Dendritic cell treated with granulocyte-macrophage colony-stimulating factor and Interleukin-4, amounts not matched to agents 40 ng/mL and 50 ng/mL, for 4 days (primary cell): ENCODE results near the gene ZBP1.

Source experiments
- H3K27ac Mint-ChIP-seq: one replicate; pipeline ENCODE4 v1.8.0; 2022; ENCODE audit warnings: mild to moderate bottlenecking, mixed read lengths
- H3K27me3 Mint-ChIP-seq: one replicate; pipeline ENCODE4 v1.8.0; 2022; ENCODE audit warnings: mild to moderate bottlenecking, mixed read lengths
- H3K36me3 Mint-ChIP-seq: one replicate; pipeline ENCODE4 v1.8.0; 2022; ENCODE audit warnings: low read depth, mixed read lengths
- H3K4me1 Mint-ChIP-seq: one replicate; pipeline ENCODE4 v1.8.0; 2022; ENCODE audit warnings: low read depth, mixed read lengths
- H3K4me3 Mint-ChIP-seq: one replicate; pipeline ENCODE4 v1.8.0; 2022; ENCODE audit warnings: mild to moderate bottlenecking, moderate library complexity, mixed read lengths
- H3K9me3 Mint-ChIP-seq: one replicate; pipeline ENCODE4 v1.8.0; 2022; ENCODE audit warnings: mixed read lengths
- intact Hi-C: fragments of 100-400 bp; cut with micrococcal nuclease; formaldehyde crosslinking; loops from one replicate; pipeline ENCODE4 v1.15.0; 2022

Gene ZBP1

DNA sequence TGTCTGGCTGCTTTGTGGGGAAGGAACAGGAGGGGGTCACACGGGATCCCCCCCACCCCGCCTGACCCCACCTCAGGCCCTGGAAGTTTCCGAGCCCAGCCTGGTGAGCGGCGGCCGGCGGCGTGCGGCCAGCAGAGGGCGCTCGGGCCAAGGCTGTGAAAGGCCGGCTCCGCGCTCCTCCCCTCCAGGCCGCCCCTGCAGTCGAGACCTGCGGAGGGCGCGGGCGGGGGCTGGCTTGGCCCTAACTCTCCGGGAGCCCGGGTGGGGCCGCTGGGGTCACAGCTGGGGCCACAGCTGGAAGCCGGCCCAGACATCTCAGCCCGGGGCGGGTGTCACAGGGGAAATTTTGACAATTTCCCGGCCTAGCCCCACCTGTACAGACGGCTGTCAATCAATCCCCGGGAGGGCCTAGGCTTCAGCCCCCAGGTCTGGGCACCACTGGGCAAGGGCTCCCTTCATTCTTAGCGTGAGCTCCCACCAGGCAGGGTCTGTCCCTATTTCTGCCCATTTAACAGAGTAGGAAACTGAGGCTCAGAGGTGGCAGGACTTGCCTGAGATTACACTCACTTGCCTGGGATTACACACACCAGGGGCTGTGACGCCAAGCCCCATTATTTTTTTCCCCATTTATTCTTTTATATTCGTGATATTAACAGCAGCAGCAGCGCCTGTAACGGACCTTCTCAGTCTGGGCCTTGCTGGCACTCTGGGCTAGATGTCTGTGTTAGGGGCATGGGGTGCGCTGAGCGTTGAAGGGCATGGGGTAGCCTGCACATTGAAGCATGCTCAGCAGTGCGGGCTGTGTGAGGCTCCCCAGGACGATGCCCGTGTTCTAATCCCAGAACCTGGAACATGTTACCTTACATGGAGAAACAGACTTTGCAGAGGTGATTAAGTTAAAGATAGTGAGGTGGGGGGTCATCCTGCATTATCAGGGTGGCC lies 23.0 kb downstream of the ZBP1 start:
- intact Hi-C loops = loop anchor here (2.0 to 5.0 kb wide), 2 partner anchors 430 to 582 kb away; no protein-coding TSS in a partner anchor
- H3K27me3 Mint-ChIP-seq = peaks cover 44% of the 10 kb centered on the region
- no peaks in the 10 kb centered on the region for H3K4me1 Mint-ChIP-seq
- no peaks in the 10 kb centered on the region for H3K9me3 Mint-ChIP-seq
- H3K4me3 Mint-ChIP-seq = no peak overlapping the region
- H3K27ac Mint-ChIP-seq = no peak overlapping the region
- no peaks in the 10 kb centered on the region for H3K36me3 Mint-ChIP-seq

DNA sequence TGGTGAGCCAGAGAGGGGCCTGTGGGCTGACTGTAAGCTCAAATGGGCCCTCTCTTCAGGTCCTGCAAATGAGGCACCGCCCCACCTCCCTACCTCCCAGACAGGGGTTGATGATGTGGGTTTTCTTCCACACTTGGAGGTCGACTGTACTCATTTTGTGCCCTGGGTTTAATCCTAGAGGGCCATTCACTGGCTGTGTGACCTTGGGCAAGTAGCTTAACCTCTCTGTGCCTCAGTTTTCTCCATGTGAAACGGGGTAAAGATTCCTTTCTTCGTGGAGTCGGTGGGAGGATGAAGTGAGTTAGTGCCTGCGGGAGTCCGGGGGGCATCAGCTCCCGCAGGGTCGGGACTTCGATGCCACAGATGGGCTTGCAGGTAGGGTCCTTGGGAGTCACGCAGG lies 23.9 kb downstream of the ZBP1 start:
- no peaks in the 10 kb centered on the region for H3K4me1 Mint-ChIP-seq
- intact Hi-C loops = loop anchor here (2.0 to 5.0 kb wide), 2 partner anchors 431 to 582 kb away; no protein-coding TSS in a partner anchor
- no peak overlapping the region for H3K4me3 Mint-ChIP-seq
- H3K36me3 Mint-ChIP-seq = no peaks in the 10 kb centered on the region
- H3K9me3 Mint-ChIP-seq = no peaks in the 10 kb centered on the region
- no peak overlapping the region for H3K27ac Mint-ChIP-seq
- peaks cover 47% of the 10 kb centered on the region for H3K27me3 Mint-ChIP-seq

DNA sequence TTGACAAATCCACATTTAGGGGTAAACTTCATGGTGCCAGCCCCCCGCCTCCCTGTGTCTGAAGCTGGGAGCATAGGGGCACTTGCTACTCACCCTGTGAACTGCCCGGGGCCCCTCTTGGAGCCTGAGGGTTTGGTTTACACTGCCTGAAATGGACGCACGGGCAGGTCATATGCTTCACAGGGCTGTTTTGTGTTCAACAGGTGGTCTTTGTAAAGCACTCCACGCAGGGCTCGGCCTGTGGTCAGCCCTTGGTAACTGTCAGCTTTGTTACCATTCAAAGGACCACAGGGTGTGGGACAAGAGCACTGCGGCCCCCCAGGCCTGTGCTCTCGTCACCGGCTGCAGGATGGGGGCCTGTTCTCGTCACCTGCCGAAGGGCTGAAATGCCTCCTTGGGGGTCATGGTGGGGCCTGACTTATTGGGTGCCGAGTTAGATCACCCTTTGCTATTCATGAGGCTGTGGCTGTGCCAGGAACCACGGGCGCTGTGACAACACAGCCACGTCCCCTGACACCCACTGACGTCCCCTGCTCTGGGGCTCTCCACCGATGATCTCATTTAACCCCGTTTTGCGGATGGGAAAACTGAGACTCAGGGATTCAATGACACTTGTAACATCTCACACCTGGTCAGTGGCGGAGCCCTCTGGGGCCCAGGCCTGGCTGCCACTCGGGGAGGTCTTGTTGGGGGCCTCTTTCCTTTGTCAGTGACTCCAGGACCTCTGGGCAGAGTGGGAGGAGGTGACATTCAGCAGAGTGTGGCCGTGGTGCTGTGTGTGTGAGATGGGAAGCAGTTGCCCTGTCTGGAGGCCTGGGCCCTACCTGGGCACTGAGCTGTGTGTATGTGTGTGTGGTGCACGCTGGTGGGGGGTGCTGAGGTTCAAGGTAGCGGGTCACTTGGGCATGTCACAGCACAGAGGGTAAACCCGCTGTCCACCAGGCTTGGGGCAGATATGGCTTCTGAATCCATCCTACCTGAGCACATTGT lies 24.9 kb downstream of the ZBP1 start:
- H3K36me3 Mint-ChIP-seq = no peaks in the 10 kb centered on the region
- peaks cover 44% of the 10 kb centered on the region for H3K27me3 Mint-ChIP-seq
- intact Hi-C loops = loop anchor here (2.0 to 5.0 kb wide), 3 partner anchors 432 to 613 kb away; no protein-coding TSS in a partner anchor
- H3K27ac Mint-ChIP-seq = no peak overlapping the region
- no peak overlapping the region for H3K4me3 Mint-ChIP-seq
- no peaks in the 10 kb centered on the region for H3K4me1 Mint-ChIP-seq
- no peaks in the 10 kb centered on the region for H3K9me3 Mint-ChIP-seq

DNA sequence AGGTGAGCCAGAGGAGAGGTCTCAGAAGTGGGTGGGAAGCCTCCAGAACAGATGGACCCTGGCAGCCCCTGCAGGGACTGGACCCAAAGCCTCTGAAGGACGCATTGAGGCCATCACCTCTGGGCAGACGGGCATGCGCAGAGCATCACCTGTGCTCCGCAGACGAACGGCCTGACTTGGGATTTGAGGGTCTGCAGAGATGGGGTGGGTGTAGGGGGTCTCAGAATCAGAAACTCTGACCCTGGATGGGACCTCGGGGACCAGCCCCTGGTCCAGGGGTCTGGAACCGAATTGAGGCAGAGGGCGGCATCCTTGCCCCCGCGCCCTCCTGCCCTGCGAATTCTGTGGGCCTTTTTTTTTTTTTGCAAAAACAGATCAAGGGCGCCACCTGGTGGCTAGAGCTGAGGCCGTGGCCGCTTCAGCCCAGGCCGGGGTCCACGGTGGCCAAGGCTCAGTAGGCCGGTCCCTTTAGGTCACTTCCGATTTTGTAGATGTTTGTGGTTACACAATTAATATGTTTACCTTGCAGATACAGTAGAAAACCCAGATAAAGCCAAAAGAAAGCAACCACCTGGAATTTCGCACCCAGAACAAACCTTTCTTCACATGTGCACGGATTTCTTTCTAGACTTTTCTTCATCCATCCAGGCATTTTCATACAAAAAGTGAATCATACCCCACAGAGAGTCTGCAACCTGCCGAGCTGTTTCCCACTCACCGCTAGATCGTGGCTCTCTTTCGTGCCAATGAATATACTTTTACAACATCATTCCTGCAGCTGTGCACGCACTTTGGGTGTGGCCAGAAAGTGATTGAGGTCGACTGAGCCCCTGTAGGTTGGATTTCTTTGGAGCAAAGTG lies 25.9 kb downstream of the ZBP1 start:
- Mint-ChIP-seq H3K4me1 (no peaks in the 10 kb centered on the region), H3K9me3 (no peaks in the 10 kb centered on the region), H3K4me3 (no peak overlapping the region), H3K36me3 (no peaks in the 10 kb centered on the region), H3K27me3 (peaks cover 43% of the 10 kb centered on the region), H3K27ac (no peak overlapping the region)
- intact Hi-C loops = loop anchor here (1.0 to 2.0 kb wide), 2 partner anchors 80 to 614 kb away; no protein-coding TSS in a partner anchor

DNA sequence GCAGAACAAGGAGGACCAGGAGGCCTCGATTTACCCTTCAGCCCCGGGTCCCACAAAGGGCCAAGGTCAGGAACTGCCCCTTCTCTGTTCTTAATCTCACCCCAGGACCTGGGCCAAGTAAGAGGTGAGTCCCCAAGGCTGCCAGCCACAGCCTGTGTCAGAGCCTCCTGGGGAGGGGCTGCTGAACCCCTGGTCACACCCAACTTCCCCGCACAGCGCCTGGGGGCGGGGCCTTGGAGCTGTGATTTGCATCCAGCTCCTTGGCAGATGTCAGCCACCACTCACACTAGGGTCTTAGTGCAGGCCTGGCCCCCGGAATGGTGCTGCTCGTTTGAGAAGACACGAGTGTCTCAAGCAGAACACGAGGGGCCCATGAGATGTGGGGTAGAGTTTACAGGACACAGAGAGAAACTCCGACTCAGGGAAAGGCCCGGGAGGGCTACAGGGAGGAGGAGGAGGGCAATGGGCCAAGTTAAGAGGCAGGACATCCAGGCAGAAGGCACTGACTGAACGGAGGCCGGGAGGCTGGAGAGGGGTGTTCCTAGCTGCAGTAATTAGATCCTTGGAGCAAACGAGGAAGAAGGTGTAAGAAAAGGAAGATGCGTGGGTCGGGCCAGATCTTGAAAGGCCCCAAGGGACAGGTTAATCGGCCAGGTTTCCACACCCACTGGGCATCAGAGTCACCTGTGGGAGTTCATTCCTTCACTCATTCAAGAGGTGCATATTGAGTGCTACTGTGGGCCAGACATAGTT lies 26.9 kb downstream of the ZBP1 start:
- intact Hi-C loops = no loop called here
- no peaks in the 10 kb centered on the region for H3K36me3 Mint-ChIP-seq
- H3K27me3 Mint-ChIP-seq = peaks cover 36% of the 10 kb centered on the region
- H3K4me3 Mint-ChIP-seq = no peak overlapping the region
- no peaks in the 10 kb centered on the region for H3K9me3 Mint-ChIP-seq
- no peaks in the 10 kb centered on the region for H3K4me1 Mint-ChIP-seq
- H3K27ac Mint-ChIP-seq = no peak overlapping the region

DNA sequence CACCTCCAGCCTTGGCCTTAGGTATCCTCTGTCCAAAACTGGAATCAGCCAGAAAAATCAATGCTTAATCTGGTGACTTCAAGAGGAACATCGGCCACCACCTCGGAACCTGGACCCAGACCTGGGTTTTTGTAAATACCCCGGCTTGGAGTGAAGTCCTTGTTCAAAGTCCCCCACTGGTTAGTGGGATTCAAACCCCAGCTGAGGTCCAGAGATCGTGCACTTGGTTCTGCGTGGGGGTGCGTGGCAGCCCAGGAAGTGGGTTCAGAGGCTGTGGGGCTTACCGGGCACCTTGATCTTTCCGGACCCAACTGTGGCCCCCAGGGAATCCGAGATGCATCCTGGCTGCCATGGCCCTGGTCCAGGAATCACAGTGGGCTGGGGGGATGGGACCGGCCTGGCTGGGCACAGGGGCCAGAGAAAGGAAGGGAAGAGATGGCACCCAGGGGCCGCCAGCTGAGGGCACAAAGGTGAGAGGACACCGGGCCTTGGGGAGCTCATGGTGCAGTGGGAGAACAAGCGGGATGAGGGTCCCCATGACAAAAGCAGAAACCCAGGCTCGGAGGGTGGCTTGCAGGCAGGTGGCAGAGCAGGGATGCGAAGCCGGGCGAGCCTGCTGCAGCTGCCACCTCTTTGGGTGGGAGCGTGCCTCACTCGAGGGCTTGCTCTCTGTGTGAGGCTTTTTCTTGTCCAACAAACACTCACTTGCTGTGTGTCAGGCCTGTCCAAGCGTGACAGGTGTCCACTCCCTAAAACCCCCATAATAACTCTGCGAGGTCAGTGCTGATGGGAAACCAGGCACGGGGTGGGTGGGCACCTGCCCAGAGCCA lies 27.7 kb downstream of the ZBP1 start:
- H3K4me3 Mint-ChIP-seq = no peak overlapping the region
- no peaks in the 10 kb centered on the region for H3K36me3 Mint-ChIP-seq
- H3K27me3 Mint-ChIP-seq = peaks cover 33% of the 10 kb centered on the region
- intact Hi-C loops = no loop called here
- no peak overlapping the region for H3K27ac Mint-ChIP-seq
- no peaks in the 10 kb centered on the region for H3K4me1 Mint-ChIP-seq
- H3K9me3 Mint-ChIP-seq = no peaks in the 10 kb centered on the region

DNA sequence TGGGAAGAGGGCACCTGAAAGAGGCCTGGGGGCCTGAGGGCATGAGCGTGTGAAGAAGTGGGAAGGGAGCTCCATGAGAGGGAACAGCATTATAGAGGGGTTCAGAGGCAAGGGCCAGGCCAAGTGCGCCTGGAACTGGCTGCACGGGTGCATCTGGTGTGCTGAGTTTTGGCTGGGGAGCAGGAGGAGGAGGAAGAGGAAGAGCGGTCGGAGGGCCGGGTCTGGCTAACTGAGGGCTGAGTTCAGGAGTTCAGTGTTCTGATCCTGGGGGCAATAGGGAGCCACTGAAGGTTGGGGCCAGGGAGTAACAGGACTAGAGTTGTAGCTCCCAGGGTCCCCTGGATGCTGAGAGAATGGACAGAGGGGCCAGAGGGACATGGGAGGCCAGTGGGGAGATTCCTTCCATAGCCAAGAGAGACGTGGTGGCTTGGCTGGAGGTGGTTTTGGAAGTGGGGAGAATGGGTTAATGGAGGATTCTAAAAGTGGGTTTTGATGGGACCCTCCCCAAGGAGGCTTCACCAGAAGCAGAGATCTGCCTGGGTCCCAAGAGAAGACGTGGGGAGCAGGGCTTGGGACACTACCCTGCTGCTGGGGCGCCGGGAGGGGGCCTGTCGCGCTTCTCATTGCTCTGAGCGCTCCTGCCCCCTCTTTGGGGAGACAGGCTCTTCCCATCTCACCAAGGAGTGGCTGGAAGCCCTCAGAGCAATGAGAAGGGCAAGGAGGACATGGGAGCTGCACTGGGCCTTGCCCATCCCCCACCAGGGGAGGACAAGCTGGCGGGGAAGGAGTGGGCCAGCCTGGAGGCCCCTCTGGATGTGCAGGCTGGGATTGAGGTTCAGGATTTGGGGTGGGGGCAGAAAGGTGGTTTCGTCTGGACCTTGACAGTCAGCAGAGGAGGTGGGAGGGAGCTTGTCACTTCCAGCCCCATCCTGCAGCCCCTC lies 28.7 kb downstream of the ZBP1 start:
- H3K27ac Mint-ChIP-seq = no peak overlapping the region

DNA sequence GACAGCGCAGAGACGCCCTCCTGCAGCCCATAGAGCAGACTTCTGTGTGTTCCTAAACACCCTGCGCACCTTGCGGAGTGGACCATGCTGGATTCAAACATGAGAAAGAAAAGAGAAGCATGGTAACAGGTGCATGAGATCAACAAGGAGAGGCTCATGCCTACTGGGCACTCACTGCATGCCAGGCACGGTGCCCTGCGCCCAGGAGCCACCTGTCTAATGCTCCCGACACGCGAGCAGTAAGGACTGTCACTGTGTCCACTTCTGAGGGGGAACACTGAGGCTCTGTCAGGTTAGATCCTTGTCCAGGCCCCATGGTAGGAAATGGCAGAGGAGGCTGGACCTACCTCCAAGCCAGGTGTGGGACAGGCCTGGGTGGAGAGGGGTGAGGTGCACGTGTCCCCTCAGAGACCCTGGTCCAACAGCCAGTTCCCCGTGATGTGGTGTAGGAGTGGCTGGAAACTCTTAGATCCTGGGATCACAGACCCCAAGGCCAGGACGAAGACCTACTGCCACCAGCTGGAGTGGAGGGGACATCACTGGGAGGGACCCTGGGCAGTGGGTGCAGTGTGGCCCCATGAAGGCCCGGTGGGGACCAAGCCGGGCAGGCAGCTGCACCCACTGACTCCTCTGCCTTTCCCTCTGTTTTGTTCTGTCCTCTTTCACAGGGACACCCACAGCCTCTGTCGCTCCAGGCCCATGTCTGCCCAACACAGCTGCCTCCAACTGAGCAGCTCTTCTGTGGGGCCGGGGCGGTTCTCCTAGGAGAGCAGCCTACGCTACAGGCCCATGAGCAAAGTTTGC lies 29.5 kb downstream of the ZBP1 start:
- H3K4me3 Mint-ChIP-seq = no peak overlapping the region
- intact Hi-C loops = no loop called here
- H3K36me3 Mint-ChIP-seq = no peaks in the 10 kb centered on the region
- H3K27ac Mint-ChIP-seq = no peak overlapping the region
- peaks cover 38% of the 10 kb centered on the region for H3K27me3 Mint-ChIP-seq
- H3K4me1 Mint-ChIP-seq = no peaks in the 10 kb centered on the region
- H3K9me3 Mint-ChIP-seq = no peaks in the 10 kb centered on the region

More for the DNA sequence above, 28.7 kb downstream of the ZBP1 start:
- no peaks in the 10 kb centered on the region for H3K9me3 Mint-ChIP-seq
- intact Hi-C loops = no loop called here
- H3K4me3 Mint-ChIP-seq = no peak overlapping the region
- no peaks in the 10 kb centered on the region for H3K4me1 Mint-ChIP-seq
- H3K27me3 Mint-ChIP-seq = peaks cover 36% of the 10 kb centered on the region
- H3K36me3 Mint-ChIP-seq = no peaks in the 10 kb centered on the region

DNA sequence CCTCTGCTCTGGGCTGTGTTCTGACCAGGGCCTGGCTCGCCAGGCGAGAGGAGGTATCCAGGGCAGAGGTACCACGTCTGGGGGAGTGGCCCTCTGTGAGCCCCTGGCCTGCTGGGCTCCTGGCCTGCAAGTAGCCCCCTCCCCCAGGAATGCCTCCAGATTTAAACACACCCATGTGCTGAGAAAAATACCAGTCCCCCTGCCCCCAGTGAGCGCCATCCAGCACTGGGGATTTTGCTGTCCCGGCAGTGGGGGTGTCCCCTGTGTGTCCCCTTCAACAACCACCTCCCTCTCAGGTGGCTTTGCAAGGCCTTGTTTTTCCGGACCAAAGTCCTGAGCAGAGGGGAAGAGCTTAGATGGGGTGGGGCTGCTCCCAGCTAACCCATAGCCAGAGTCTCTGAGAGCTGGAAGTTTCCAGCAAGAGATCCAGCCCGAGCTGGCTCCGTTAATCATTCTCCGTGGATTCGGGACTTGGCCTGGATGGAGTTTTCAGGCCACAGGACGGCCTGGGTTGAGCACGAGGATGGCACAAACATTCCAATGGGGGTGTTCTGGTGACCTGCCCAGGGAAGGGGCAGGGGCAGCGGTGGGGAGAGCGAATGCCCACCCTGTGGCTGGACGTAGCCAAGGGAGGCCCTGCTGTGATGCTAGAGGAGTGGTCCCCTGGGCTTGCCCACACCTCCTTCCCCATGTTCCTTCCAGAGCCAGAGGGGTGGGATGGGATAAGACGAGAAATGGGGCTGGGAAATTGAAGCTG lies 30.3 kb downstream of the ZBP1 start:
- Mint-ChIP-seq H3K4me3 (no peak overlapping the region), H3K4me1 (no peaks in the 10 kb centered on the region), H3K36me3 (no peaks in the 10 kb centered on the region), H3K9me3 (no peaks in the 10 kb centered on the region), H3K27me3 (peaks cover 42% of the 10 kb centered on the region), H3K27ac (no peak overlapping the region)
- intact Hi-C loops = no loop called here

DNA sequence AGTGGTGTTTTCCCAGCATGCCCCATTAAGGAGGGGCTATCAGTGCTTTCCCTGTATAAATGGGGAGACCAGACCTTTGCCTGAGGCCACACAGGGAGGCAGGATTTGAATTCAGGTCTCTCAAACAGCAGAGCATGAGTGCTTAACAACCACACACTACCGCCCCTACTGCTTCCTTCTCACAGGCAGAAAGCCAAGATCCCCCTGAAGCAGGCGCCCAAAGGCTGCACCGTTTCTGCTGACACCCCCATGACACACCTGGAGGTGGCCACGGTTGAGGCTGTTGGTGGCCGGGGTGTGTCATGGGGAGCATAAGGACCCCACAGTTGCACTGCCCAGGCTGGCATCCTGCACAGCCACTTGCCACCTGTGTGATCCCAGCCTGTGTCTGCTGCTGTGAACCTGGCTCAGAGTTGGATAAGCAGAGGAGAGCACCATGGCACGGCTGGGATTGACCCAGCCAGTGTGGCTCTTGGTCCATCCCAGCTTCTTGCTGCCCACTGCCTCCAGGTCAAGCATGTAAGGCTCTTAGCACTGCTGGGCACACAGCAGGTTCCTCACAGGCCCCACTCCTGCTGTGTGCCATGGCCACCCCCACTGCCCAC lies 31.0 kb downstream of the ZBP1 start:
- no peak overlapping the region for H3K27ac Mint-ChIP-seq
- H3K27me3 Mint-ChIP-seq = peaks cover 46% of the 10 kb centered on the region
- no peaks in the 10 kb centered on the region for H3K4me1 Mint-ChIP-seq
- H3K4me3 Mint-ChIP-seq = no peak overlapping the region
- intact Hi-C loops = no loop called here
- no peaks in the 10 kb centered on the region for H3K9me3 Mint-ChIP-seq
- H3K36me3 Mint-ChIP-seq = no peaks in the 10 kb centered on the region
